G401.6 (cell line): ENCODE measurements around the gene PDCD4.

Experiments used
- FAIRE-seq: peaks from 2 replicates; lab custom pipeline; 2012; peaks lifted over from hg19 to GRCh38; lab: Jason Lieb, UNC

PDCD4 gene

DNA sequence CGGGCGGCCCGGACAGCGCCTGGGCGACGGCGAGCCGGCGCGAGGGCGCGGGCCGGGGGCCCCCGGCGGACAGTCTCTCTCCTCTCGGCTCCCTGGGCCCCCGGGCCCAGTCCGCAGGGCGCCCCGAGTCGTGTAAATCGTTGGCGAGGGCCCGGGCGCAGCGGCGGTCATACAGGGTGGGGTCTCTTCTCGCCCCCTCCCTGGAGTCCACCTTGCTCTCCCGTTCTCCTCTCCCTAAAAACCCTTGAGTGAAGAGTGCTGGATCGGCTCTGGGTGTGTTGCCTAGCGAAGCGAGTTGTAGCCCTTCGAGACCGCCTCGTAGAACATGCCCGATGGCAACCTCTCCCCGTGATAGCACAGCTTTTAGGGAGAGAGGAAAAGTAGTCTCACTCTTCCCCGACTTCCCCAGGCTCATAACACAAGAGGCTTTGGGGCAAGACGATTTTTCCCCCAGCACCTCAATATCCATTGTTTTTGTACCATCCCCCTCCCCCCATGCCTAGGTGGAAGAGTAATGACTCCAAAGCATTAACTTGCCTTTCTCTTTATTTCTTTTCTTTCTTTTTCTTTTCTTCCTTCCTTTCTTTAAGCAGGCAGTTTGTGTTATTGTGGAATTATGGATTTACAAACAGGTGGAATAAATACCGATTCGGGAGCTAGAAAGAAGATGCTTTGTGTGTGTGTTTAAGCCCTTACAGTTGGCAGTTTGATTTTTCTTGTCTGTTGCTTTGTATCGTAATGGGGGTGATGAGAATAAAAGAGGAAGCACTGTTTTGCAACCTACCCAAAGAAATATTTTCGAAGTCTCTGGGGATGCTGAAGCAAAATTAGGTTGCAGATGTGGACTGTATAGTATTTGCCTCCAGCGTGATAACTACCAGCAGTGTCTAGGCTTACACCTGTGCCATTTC, 48.5 kb downstream of the PDCD4 start:
- no peak for FAIRE-seq

- peak; percentile 82 for FAIRE-seq
Observed at GRCh38 chr10:110923856-110924493, 52.2 kb downstream of the PDCD4 start.

GRCh38 chr10:110927461-110927860, 55.7 kb downstream of the PDCD4 start:
- FAIRE-seq, result peak; percentile 50

- FAIRE-seq, result no peak
Observed at GRCh38 chr10:110931769-110932381, 60.1 kb downstream of the PDCD4 start.

DNA sequence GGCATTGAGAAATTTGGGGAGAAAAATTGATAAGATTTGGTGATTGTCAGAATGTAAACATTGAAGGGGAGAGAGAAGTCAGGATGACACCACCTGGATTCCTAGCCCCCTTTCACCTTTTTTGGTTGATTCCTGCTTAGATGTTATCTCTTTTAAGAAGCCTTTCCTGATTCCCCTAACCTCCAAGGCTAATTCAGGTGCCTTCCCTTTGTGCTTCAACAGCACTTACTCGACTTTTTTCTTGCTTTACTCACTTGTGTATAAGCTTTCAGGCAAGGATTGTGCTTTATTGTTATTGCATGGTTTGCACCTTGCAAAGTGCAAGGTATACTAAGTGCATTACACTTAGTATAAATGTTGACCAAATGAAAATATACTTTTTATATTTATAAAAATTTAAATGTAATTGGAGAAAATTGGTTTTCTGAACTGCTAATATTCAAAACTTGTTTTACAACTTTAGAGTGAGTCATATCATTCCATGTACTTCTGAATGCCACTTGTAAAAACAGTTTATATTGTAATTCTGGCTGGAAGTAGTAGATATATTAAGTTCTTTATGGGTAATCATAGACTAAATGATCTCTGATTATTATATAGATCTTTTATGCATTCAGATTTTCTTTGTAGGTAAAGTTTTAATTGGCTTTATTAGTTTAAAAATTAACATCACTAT, 60.9 kb downstream of the PDCD4 start:
- FAIRE-seq, result peak; percentile 48

GRCh38 chr10:110936757-110937156, 65.0 kb downstream of the PDCD4 start:
- no peak for FAIRE-seq

DNA sequence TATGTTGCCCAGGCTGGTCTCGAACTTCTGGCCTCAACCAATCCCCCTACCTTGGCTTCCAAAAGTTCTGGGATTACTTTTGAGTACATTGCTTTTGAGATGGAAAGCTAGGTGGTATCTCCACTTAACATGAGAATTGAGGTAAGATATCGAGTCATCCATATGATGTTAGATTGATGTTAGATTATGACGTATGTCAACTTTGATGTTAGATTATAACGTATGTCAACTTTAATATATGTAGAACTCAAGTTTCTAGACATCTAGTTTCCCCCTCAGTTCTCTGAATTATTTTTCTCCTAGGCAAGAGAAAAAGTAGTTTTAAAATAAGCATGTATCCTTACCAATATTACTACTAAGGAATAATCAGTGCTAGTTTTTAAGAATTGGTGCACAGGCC, 67.7 kb downstream of the PDCD4 start:
- FAIRE-seq, result no peak

- no peak for FAIRE-seq
Observed at GRCh38 chr10:110944792-110945396, 73.2 kb downstream of the PDCD4 start.

DNA sequence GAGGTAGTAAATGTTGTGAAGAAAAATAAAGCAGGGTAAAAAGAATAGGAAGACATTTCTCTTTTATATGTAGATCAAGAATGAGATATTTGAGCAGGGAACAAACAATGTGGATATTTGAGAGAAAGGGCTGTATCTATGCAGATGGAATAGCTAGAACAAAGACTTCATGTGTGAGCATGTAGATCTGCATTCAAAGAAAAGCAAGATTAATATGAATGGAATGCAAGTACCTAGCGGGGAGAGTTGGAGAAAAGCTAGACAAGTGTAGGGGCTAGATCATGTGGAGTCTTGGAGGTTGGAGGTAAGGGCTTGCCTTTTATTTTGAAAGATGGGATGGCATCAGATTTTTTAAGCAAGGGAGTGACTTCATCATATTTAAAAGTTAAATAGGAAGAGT, 74.8 kb downstream of the PDCD4 start:
- no peak for FAIRE-seq

DNA sequence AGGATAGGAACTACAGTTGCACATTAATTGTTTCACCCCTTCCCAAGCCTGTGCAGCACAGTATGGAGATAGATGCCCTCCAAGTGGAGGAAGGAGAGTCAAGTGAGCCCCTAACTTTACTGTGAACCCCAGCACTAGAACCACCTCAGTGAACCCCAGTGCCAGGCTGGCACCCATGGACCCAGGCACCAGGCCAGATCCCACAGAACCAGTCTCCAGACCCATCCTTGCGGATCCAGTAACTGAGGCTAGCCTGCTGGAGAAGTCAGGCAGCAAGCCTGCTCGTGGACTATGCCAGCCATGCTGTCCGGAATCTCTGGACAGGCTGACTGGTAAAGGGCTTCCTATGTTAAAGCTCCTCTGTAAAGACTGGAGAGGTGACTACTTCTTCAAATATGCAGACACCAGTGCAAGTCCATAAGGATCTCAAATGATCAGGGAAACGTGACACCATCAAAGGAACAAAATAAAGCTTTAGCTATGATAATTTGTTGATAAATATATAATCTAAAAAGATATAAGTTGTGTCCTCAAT, 75.4 kb downstream of the PDCD4 start:
- FAIRE-seq, result no peak
